Measurements from ENCODE around the gene COL4A1.

DNA sequence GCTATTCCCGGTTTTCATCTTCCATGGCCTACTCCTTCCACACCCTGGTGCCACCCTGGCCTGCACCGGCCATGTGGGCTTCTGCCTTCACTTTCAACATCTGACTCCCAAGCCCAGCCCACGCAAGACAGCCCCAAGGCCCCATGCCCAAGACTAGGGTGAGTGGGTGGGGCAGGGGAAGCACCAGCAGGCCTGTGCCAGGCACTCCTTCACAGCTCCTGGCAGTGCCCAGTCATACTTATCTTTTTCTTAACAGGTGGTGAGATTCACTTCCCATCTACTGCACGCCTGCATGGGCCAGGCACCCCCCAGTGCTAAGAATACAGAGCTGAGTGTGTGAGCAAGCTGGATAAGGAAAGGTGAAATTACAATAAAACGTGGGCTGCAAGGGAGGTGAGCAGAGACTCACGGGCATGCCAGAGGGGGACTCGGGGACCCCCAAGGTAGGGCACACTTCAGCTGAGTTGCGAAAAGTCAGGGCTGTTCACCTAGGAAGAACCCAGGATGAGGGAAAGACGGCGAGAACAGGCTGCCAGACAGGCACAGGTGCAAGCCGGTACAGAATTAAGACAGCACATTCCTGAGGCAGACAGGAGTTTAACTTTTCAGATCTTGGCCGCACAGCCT is 55.7 kb downstream of the COL4A1 start:
- TF ChIP-seq, protein P1, sequence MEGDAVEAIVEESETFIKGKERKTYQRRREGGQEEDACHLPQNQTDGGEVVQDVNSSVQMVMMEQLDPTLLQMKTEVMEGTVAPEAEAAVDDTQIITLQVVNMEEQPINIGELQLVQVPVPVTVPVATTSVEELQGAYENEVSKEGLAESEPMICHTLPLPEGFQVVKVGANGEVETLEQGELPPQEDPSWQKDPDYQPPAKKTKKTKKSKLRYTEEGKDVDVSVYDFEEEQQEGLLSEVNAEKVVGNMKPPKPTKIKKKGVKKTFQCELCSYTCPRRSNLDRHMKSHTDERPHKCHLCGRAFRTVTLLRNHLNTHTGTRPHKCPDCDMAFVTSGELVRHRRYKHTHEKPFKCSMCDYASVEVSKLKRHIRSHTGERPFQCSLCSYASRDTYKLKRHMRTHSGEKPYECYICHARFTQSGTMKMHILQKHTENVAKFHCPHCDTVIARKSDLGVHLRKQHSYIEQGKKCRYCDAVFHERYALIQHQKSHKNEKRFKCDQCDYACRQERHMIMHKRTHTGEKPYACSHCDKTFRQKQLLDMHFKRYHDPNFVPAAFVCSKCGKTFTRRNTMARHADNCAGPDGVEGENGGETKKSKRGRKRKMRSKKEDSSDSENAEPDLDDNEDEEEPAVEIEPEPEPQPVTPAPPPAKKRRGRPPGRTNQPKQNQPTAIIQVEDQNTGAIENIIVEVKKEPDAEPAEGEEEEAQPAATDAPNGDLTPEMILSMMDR (IDR thresholded peaks at IDR 0.05) = no peak
- TF ChIP-seq POLR2AphosphoS5 (IDR thresholded peaks at IDR 0.05) = no peak
